Nephron progenitor cell (in vitro differentiated cells): ENCODE measurements around the gene NEUROG1.

ENCODE experiments used
- DNase-seq: peaks from one replicate; pipeline ENCODE4 v3.0.0; 2021
- H3K27ac Mint-ChIP-seq: 2 replicates; pipeline ENCODE4 v1.8.0; 2021; ENCODE audit warnings: mild to moderate bottlenecking, moderate library complexity, mixed read lengths
- H3K27me3 Mint-ChIP-seq: 2 replicates; pipeline ENCODE4 v1.8.0; 2021; ENCODE audit warnings: mild to moderate bottlenecking, low read depth, mixed read lengths; ENCODE audit not compliant: poor library complexity
- H3K36me3 Mint-ChIP-seq: 2 replicates; pipeline ENCODE4 v1.8.0; 2021; ENCODE audit warnings: low read depth, mixed read lengths
- H3K4me1 Mint-ChIP-seq: 2 replicates; pipeline ENCODE4 v1.8.0; 2021; ENCODE audit warnings: mixed read lengths
- H3K4me3 Mint-ChIP-seq: 2 replicates; pipeline ENCODE4 v1.8.0; 2021; ENCODE audit warnings: mild to moderate bottlenecking, moderate library complexity, mixed read lengths
- H3K9me3 Mint-ChIP-seq: 2 replicates; pipeline ENCODE4 v1.8.0; 2021; ENCODE audit warnings: mild to moderate bottlenecking, moderate library complexity, mixed read lengths
- TF ChIP-seq, protein P1 (sequence below): fragments of 200-600 bp; sonication (generic); IDR thresholded peaks from 2 replicates; pipeline ENCODE4 v1.5.0; 2021; ENCODE audit warnings: antibody characterized with exemption

The NEUROG1 gene

DNA sequence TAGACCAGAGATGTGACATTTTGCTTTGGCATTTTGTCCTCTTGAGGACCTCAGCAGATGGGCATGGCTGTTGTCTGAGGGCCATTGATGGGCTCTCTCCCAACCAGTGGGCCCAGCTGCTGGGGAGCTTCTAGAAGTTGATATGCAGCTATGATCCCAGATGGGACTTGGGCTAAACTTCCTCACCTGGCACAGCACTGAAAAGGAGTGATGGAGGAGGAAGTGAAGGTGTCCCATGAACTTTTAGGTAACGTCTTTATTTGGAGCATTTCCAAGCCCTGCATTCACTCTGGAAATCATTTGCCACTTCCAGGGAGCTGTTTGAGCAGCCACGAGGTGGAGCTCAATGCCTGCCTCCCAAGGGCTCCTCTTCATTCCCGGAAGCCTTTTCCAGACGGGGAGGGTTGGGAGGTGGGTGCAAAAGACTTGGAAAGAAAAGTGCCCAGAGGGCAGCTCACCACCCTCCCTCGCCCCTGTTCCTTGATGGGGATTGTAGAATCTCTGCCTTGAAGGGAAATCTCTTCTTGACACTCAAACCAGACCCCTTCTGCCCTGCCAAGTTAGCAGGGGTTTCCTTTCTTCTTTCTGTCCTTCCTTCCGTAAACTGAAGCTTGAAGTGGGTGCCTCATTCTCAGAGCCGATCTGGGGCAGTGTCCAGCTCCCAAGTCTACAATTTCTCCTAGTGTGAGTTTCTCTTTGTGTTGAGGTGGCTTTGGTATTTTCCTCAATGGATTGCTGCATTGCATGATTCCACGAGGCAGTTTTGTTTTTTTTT, 18.1 kb upstream of the NEUROG1 start:
- Mint-ChIP-seq H3K9me3 (peaks cover 7% of the 10 kb centered on the region), H3K27ac (no peak overlapping the region), H3K27me3 (peaks cover 78% of the 10 kb centered on the region), H3K4me1 (peaks cover 7% of the 10 kb centered on the region), H3K4me3 (no peak overlapping the region), H3K36me3 (no peaks in the 10 kb centered on the region)
- DNase-seq = peak; percentile 41
- TF ChIP-seq, protein P1, sequence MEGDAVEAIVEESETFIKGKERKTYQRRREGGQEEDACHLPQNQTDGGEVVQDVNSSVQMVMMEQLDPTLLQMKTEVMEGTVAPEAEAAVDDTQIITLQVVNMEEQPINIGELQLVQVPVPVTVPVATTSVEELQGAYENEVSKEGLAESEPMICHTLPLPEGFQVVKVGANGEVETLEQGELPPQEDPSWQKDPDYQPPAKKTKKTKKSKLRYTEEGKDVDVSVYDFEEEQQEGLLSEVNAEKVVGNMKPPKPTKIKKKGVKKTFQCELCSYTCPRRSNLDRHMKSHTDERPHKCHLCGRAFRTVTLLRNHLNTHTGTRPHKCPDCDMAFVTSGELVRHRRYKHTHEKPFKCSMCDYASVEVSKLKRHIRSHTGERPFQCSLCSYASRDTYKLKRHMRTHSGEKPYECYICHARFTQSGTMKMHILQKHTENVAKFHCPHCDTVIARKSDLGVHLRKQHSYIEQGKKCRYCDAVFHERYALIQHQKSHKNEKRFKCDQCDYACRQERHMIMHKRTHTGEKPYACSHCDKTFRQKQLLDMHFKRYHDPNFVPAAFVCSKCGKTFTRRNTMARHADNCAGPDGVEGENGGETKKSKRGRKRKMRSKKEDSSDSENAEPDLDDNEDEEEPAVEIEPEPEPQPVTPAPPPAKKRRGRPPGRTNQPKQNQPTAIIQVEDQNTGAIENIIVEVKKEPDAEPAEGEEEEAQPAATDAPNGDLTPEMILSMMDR = peak; percentile 27

DNA sequence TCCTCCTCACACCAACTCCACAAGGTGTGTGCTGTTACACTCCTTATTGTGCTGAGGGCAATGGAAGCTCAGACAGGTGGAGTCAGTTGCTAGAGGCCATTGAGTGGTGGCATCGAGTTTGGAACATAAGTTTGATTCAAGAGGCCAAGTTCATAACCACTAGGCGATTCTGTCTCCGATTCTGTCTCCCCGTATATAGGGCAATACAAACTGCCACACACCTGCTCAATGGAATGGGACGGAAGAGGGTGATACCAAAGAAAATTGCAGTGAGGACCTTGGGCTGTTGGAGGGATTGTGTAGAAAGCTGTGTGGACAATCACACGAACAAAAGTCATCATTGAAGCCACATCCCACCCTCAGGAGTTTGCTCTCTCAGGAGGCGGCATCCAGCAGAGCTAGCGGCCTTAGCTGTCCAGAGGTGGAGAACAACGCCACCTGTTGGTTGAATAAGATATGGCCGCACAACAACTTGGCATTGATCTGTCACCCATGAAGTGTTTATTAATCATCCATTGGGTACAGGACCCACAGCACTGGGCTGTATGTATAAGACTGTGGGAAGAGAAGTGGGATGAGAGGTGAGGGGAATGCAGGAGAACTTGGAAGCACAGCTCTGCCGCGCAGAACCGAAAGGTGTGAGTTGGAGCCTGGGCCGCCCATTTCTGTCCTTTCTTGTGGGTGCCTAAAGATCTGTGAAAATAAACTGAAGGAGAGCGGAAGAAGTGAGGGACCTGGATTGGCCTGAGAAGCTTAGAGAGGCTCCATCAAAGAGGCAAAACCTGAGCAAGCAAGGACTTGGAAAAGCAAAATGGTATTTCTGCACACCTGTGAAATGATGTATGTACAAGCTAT, 16.1 kb upstream of the NEUROG1 start:
- peak; percentile 84 for DNase-seq
- TF ChIP-seq, protein P1 = peak; percentile 82

DNA sequence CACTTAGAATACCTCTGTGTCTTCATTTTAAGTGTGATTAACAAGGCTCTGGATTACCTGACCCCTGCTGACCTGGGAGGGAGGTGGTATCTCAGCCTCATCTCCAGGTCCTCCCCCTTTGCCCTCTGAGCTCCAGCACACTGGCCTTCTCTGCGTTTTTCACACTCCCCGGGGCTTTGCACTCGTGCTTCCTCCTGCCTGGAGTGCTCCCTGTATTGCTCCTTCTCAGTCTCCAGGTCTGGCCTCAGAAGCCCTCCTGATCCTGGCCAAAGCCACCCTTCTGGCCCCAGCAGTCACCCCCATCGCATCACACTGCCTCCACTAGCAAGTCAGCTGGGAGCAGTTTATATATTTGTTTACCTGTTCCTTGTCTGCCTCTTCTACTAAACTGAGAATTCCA, 13.6 kb upstream of the NEUROG1 start:
- H3K4me3 Mint-ChIP-seq = no peak overlapping the region
- peaks cover 87% of the 10 kb centered on the region for H3K27me3 Mint-ChIP-seq
- H3K27ac Mint-ChIP-seq = no peak overlapping the region
- TF ChIP-seq, protein P1 = no peak
- no peaks in the 10 kb centered on the region for H3K36me3 Mint-ChIP-seq
- no peaks in the 10 kb centered on the region for H3K9me3 Mint-ChIP-seq
- no peak for DNase-seq
- peaks cover 12% of the 10 kb centered on the region for H3K4me1 Mint-ChIP-seq

More for the DNA sequence above, 16.1 kb upstream of the NEUROG1 start:
- Mint-ChIP-seq H3K36me3 (no peaks in the 10 kb centered on the region), H3K9me3 (peaks cover 7% of the 10 kb centered on the region), H3K4me3 (no peak overlapping the region), H3K27me3 (peaks cover 80% of the 10 kb centered on the region), H3K27ac (no peak overlapping the region), H3K4me1 (peaks cover 6% of the 10 kb centered on the region)

DNA sequence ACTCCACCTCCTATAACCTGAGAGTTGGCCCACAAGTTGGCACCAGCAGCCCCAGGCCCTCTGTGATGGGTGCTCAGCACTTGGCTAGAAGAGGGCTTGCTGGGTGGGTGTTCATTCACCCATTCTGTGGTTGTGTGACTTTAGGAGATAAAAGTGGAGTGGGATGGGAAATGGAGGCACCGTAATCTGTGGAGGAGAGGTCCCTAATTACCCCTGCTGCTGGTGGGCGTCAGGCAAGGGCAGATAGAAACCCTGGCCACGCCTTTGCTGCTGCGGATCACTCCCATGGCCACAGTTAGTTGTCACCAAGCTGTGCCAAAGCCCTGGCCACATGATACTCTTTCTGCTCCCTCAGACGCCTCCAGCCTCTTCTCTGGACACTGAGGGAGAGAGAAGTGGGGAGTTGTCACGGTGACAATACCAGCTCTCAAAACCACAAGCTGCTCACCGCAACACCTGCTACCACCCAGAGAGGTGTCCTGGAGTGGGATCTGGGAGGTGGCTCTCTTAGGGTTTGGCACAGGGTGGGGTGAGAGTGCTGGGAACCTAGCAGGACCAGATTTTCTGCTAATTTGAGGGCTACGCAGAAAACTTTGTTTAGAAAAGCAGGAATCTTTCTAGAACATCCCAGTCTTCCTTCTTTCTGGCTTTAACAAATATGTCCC, 12.0 kb upstream of the NEUROG1 start:
- Mint-ChIP-seq H3K4me3 (no peak overlapping the region), H3K4me1 (peaks cover 17% of the 10 kb centered on the region)

GRCh38 chr5:135546912-135547311, 11.1 kb upstream of the NEUROG1 start:
- peaks cover 100% of the 10 kb centered on the region for H3K27me3 Mint-ChIP-seq
- no peaks in the 10 kb centered on the region for H3K9me3 Mint-ChIP-seq
- H3K36me3 Mint-ChIP-seq = no peaks in the 10 kb centered on the region
- no peak overlapping the region for H3K4me3 Mint-ChIP-seq
- DNase-seq = no peak
- H3K27ac Mint-ChIP-seq = no peak overlapping the region
- H3K4me1 Mint-ChIP-seq = peaks cover 17% of the 10 kb centered on the region
- TF ChIP-seq, protein P1 = no peak

More for the DNA sequence above, 12.0 kb upstream of the NEUROG1 start:
- TF ChIP-seq, protein P1 = no peak
- no peak overlapping the region for H3K27ac Mint-ChIP-seq
- no peaks in the 10 kb centered on the region for H3K36me3 Mint-ChIP-seq
- H3K9me3 Mint-ChIP-seq = no peaks in the 10 kb centered on the region
- DNase-seq = no peak
- H3K27me3 Mint-ChIP-seq = peaks cover 95% of the 10 kb centered on the region
